GM13976 (cell line): ENCODE data around the gene PCDHGA6.
"Not testable (repeated sequence)": the region's sequence is repeated elsewhere in the genome, so short reads cannot be mapped to it uniquely, and the experiment has no call there.

Experiments
- DNase-seq: peaks from one replicate; pipeline ENCODE4 v3.0.0; 2012; ENCODE audit warnings: low spot score
- in situ Hi-C: fragments of 300-500 bp; cut with MboI; formaldehyde crosslinking; loops from one replicate; pipeline ENCODE4 v1.12.0; 2022; ENCODE audit warnings: low sequenced_read_pairs, mixed read lengths, inconsistent platforms; ENCODE audit not compliant: unreplicated experiment
- TF ChIP-seq, protein P1 (sequence below): IDR thresholded peaks from 2 replicates; pipeline ENCODE4 v1.5.1; 2012; ENCODE audit warnings: borderline replicate concordance, mild to moderate bottlenecking; ENCODE audit not compliant: insufficient read depth; ENCODE audit errors: extremely low read depth, missing control alignments, control extremely low read depth

Gene PCDHGA6

DNA sequence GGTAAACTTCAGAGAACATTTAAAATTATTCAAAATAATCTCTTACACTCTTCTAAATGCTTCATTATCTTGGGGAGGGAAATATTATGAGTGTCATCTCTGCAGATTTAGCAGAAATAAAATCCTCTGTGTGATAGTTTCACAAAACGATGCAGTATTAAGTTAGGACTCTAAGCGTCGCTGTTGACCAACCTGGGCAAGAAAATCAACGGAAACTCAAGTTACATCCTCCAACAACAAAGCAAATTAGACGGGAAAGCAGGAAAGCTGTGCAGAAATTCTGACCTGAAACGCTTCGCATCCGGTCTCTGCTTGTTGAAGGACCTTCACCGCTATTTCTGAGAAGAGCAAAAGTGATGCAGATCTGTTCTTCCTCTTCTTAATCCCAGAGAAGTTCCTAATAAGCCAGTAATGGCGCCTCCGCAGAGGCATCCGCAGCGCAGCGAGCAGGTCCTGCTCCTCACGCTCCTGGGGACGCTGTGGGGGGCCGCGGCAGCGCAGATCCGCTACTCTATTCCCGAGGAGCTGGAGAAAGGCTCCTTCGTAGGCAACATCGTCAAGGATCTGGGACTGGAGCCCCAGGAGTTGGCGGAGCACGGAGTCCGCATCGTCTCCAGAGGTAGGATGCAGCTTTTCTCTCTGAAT, at the start of gene PCDHGA6:
TSS of gene PCDHGA6 (plus strand) at position 219 of the 645 bp plus-strand sequence. CDS start at position 412, 193 bp downstream.
- TF ChIP-seq, protein P1, sequence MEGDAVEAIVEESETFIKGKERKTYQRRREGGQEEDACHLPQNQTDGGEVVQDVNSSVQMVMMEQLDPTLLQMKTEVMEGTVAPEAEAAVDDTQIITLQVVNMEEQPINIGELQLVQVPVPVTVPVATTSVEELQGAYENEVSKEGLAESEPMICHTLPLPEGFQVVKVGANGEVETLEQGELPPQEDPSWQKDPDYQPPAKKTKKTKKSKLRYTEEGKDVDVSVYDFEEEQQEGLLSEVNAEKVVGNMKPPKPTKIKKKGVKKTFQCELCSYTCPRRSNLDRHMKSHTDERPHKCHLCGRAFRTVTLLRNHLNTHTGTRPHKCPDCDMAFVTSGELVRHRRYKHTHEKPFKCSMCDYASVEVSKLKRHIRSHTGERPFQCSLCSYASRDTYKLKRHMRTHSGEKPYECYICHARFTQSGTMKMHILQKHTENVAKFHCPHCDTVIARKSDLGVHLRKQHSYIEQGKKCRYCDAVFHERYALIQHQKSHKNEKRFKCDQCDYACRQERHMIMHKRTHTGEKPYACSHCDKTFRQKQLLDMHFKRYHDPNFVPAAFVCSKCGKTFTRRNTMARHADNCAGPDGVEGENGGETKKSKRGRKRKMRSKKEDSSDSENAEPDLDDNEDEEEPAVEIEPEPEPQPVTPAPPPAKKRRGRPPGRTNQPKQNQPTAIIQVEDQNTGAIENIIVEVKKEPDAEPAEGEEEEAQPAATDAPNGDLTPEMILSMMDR, result peak; percentile 15
- DNase-seq, result no peak
- in situ Hi-C loops, result no loop called here

DNA sequence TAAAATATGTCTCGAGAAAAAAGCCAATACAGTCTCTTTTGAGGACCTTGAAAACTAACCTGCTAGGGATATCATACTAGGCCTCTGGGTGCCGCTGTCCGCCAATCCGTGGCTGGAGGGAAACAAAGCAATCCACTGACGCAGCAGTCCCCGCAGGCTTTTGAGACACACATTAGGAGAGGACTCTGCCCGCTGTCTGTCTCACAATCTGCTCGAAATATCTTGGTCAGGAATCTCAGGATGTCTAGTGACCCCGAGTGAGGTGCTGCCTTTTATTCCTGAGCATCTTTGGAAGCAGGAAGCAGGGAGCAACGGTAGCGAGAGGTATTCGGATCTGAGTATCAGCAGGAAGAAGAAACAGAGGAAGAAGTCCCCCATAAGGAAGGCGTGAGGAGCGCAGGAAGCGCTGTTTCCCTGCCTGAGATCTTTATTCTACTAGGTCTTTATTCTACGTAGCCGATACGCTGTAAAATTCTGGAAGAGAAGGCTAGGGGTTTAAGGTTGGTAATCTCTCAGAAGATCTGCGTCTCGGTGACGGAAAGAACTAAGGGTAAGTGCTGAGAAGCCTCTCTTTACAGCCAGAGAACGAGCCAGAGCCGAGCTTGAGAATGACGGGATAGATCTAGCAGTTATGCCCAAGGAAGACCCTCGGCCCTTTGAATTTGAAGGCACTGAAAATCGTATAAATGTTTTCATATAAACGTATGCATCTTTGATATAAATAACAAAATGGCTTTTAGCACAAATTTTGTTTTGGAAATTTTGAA, 47.4 kb upstream of the PCDHGA6 start:
- TF ChIP-seq, protein P1, result peak; percentile 49
- peak; percentile 58 for DNase-seq
- in situ Hi-C loops, result no loop called here

DNA sequence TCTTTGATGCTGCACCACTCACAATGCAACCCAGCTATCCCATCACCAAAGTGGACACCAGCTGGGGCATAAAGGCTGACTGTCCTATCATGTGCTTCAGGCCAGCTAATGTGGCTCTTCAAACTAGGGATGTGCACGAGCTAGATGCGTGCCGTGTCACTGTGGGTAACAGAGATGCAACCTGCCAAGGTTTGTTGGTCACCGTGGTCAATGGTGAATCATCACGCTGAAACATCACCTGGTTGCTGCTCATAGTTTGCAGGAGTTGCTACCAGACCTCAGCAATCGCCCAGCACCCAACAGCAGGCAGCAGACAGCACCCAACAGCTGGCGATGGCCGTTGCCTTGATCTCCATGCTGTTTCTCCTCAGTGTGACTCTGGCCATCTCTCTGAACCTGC, 45.5 kb upstream of the PCDHGA6 start:
- no peak for DNase-seq
- TF ChIP-seq, protein P1, result no peak
- in situ Hi-C loops, result no loop called here

DNA sequence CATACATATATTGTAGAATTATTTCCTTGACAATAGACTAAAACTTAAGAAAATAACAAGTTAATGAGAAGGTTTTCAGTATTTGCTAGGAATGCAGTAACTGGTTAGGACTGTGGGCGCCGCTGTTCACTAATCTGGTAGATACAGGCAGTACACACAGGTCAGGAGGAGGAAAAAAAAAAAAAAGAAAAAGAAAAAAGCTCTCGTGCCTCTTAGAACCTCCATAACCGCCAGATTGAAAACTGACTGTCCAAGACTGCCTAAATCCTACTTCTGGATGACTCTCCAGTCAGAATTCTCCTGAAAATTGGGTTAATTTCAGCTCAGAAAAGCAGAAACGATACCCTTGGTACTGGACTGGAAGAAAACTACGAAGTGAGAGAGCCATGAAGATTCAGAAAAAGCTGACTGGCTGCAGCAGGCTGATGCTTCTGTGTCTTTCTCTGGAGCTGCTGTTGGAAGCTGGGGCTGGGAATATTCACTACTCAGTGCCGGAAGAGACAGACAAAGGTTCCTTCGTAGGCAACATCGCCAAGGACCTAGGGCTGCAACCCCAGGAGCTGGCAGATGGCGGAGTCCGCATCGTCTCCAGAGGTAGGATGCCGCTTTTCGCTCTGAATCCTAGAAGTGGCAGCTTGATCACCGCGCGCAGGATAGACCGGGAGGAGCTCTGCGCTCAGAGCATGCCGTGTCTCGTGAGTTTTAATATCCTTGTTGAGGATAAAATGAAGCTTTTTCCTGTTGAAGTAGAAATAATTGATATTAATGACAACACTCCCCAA, 43.2 kb upstream of the PCDHGA6 start, which contains the start of gene PCDHGA1:
TSS of gene PCDHGA1 (plus strand) at position 216 of the 782 bp plus-strand sequence.
- DNase-seq, result peak; percentile 52
- TF ChIP-seq, protein P1, result peak; percentile 38
- in situ Hi-C loops, result no loop called here

DNA sequence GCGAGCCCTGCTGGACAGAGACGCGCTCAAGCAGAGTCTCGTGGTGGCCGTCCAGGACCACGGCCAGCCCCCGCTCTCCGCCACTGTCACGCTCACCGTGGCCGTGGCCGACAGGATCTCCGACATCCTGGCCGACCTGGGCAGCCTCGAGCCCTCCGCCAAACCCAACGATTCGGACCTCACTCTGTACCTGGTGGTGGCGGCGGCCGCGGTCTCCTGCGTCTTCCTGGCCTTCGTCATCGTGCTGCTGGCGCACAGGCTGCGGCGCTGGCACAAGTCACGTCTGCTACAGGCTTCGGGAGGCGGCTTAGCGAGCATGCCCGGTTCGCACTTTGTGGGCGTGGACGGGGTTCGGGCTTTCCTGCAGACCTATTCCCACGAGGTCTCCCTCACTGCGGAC, 41.1 kb upstream of the PCDHGA6 start:
- DNase-seq, in situ Hi-C loops: not testable (repeated sequence)

DNA sequence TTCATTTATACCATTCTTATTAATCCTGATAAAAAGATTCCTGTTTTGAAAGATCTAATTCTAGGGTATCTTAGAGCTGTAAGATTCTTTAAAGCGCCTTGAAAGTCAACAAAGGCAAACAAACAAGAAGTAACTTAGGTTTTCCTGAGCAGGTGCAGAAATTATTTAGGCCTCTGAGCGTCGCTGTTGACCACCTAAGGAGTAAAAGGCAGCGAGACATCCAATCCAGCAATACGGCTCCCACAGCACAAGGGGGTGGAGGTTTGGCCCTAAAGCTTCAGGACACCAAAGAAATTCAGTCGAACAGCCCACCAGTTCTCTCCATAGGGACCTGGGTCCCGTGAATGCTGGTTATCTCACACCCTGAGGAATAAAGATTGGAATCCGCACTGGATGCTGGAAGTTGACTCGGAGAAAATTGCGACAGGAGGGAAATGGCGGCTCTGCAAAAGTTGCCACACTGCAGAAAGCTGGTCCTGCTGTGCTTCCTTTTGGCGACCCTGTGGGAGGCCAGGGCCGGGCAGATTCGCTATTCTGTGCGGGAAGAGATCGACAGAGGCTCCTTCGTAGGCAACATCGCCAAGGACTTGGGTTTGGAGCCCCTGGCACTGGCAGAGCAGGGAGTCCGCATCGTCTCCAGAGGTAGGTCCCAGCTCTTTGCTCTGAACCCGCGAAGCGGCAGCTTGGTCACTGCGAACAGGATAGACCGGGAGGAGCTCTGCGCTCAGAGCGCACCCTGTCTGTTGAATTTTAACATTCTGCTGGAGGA, 35.0 kb upstream of the PCDHGA6 start, which contains the start of gene PCDHGA2:
TSS of gene PCDHGA2 (plus strand) at position 223 of the 769 bp plus-strand sequence.
- peak; percentile 43 for DNase-seq
- in situ Hi-C loops, result no loop called here
- TF ChIP-seq, protein P1, result peak; percentile 27

DNA sequence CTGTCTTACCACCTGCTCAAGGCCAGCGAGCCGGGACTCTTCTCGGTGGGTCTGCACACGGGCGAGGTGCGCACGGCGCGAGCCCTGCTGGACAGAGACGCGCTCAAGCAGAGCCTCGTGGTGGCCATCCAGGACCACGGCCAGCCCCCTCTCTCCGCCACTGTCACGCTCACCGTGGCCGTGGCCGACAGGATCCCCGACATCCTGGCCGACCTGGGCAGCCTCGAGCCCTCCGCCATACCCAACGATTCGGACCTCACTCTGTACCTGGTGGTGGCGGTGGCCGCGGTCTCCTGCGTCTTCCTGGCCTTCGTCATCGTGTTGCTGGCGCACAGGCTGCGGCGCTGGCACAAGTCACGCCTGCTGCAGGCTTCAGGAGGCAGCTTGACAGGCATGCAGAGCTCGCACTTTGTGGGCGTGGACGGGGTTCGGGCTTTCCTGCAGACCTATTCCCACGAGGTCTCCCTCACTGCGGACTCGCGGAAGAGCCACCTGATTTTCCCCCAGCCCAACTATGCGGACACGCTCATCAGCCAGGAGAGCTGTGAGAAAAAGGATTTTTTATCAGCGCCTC, 32.8 kb upstream of the PCDHGA6 start:
- DNase-seq, in situ Hi-C loops: not testable (repeated sequence)
